CD4-positive, alpha-beta T cell treated with Interleukin-4 for 4 hours (primary cell): ENCODE results near the gene MTHFSD.

Experiments used
- DNase-seq: peaks from one replicate; pipeline ENCODE4 v3.0.0-alpha.2; 2020

The MTHFSD gene

DNA sequence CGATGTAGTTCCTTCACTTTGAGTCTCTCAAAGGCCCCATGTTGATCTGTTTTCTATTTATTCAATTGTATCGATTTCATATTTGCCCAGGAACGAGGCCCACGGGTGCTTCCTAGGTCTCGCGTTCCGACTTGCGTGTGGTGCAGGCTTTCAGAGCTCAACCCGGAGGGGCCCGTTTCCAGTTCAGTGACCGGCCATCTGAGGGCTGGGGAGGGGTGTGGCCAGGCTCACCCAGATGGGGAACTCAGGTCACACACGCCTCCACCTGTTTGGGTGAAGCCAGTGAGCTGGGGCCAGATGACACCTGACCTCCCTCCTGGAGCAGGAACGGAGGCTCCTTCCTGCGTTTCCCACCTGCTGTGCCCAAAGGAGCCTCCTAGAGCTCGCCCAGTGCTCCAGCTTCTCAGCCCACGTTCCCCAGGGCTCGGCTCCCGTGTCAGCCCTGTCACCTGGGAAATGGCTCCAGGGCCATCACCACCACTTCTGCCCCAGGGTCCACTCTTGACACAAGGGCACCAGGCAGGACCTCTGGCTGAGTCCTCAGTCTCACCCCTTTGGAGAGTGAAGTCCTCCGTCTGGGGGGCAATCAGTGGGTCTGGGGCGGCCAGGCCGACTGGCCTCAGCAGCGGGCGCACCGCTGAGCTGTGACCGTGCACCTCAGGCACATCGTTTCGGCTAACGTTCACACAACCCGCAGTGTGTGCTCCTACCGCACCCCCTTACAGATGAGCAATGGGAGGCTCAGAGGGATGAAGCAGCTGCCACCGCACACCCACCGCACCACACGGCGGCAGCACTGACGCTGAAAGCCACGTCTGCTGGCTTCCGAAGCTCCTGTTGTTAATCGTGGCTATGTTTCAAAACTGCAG is 26.7 kb downstream of the MTHFSD start:
- no peak for DNase-seq

DNA sequence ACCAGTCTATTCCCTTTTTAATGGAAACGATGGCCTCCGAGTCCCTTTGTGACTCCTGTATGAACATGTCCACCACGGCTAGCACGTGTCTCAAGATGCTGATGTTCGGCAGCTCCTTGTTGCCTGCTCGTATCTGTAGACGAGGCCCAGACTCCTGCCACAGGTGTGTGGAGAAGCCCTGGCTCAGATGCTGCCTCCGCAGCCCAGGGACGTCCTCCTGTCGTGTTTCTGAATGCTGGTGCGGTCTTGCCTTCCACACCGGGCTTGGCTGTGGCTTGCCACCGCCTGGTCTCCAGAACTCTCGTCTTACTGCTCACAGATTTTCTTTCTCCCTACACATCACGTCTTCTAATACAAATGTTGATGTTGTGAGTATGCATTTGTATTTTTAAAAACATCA is 27.7 kb downstream of the MTHFSD start:
- no peak for DNase-seq

DNA sequence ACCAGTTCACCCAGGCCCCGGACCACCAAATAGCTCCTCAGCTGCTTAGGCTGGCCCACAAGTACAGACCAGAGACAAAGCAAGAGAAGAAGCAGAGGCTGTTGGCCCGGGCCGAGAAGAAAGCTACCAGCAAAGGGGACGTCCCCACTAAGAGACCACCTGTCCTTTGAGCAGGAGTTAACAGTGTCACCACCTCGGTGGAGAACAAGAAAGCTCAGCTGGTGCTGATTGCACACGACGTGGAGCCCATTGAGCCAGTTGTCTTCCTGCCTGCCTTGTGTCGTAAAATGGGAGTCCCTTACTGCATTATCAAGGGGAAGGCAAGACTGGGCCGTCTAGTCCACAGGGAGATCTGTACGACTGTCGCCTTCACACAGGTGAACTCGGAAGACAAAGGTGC is 29.3 kb downstream of the MTHFSD start:
- DNase-seq = no peak

DNA sequence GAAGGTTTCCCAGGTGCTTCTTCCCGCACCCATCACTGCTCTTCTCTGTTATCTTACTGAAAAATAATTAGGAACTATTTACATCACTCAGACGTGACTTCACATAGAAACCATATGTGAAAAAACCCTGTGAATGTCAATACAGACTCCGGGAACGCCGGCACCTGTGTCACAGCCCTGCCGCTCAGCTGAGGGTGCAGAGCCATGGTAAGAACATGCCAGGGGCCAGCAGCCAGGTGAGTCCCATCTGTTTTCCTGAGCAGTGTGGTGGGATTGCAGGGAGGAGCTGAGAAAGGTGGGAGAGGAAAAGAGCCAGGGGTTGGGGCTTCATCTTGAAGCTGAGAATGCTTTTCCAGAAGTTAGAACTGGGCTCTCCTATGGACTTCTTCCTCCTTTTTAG is 31.0 kb downstream of the MTHFSD start:
- DNase-seq = no peak

DNA sequence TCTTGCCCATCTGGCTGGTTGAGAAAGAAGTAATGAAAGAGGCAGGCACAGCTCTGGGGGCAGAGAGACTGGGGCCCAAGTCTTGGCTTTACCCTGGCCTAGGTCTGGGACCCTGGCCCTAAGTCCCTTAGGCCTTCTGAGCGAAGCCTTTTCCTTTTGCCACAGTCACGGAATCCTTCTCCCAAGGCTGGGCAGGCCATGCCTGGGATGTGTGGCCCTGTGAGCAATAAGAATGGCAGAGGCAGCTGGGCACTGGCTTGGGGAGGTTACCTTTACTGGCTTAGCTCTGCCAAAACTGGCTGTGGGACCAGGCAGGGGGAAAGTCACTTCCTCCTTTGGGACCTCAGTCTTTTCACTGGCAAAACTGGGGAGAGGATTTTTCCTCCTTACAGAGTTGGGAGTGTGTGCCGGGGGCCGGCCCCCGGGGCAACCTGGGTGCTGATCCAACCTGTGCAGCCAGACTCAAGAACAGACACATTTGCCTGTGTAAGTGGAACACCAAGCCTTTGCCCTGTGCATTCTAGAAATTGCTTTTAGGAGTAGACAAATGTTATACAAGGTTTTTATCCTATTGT is 31.8 kb downstream of the MTHFSD start:
- no peak for DNase-seq

DNA sequence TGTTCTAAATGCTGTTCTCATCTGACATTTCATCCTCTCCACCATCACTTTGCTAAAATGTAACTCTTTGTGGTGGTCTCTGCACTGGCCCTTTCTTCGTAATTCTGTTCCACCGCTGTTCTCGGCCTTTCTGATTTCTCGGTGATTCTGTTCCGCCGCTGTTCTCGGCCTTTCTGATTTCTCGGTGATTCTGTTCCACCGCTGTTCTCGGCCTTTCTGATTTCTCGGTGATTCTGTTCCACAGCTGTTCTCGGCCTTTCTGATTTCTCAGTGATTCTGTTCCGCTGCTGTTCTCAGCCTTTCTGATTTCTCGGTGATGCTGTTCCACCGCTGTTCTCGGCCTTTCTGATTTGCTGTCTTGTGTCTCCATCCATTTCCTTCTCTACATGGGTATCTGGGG is 32.4 kb downstream of the MTHFSD start:
- no peak for DNase-seq

DNA sequence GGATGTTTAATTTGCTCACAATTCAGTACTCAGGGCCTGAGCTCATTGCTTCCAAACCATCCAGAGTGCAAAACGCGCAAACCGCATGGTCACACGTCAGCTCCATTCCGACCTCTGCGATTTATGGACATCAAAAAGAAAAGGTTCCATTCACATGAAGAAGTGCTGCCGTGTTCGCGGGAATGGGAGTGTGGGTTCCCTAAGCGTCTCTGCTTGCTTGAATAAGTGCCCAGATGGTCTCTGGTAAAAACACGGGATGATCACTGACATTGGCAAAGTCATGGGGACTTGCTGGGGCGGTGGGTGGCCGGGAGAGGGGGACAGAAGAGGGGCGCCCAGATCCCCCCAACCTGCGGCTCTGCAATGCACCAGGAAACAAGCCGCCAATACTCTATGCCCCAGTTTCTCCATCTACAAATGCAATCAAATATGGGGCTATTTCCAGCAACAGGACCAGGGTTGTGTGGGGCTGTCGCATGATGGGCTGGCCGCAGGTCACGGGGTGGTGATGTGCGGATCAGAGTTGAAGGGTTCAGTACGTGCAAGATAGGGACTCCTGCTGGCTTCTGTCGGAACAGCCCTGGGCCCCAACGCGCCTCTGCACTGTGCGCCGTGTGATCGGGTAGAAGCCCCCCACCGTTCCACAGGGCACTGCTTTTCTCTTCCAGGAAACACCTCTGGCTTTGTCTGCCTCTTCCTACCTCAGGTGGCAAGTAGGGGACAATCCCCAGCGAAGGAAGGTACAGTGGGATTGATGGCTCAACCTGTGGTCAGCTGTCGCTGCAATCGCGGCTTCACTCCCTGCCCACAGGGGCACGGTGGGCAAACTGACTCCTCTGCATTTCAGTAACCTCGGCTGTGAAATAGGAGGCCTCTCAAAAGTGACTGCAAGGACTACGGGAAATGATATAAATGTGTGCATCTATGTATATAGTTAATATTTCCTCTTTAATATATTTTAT is 33.5 kb downstream of the MTHFSD start:
- no peak for DNase-seq

DNA sequence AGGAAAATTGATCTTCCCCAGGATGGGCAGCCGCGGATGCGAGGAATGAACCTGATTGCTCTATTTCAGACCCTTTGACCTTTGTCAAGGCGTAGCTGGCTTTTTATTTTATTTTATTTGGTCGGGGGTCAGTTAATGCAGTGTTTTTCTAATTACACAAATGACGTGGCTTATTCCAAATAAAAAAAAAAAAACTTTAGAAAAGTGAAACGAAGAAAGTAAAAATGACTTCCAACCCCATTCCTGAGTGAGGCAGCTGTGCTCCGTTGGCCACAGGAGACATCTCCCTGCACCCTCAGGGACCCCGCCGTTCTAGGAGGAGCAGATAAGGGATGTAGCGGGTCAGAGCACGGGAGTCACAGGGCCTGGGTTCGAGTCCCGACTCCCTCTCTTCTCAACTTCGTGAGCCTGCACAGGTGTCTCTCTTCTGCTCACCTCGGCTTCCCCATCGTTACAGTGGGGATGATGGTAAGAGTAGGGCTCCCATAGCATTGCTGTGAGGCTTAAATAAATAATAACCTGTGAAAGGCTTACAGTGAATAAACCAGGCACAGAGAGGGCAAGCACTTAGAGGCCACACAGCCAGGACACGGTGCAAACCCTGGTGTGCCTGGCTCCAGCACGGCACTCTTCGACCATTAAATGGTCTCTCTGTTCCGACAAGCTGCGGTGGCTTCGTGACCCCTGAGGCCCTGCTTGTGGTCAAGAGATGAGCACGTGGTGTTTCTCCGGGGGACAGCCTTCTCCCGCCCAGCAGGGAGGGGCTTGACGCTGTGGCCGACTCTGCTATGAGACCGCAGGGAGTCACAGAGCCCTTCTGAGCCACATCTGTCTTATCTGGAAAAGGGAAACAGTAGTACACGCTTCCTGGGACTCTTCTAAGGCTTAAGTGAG is 34.5 kb downstream of the MTHFSD start:
- no peak for DNase-seq

DNA sequence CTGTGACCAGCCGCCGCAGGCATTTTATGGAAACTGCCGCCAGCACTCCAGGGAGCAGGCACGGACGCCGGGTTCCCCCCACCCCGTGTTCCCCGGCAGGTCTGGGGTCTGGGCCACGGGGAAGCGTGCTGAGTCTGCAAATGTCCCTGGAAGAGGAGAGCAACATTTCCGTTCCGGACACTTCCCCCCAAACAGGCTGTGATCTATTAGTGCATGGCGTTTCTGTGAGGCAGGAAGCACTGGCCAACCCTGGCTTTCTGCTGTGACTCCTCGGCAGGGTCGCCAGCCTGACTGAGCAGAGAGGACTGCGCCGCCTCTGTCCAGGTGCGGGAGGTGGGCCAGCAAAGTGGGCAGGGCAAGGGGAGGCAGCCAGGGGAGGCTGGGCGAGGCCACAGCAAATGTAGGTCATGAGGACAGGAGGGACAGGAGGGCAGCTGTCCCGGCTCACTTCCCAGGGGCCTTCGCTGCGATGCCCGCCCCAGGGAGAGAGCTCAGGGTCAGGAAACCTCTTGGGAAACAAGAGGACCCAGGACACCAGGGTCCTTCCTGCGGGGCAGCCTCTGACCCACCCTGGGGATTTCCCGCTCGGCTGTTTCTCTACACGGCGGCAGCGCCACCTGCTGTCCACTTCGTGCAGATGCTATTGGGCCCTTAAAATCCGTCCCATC is 35.3 kb downstream of the MTHFSD start:
- DNase-seq = peak; percentile 55

DNA sequence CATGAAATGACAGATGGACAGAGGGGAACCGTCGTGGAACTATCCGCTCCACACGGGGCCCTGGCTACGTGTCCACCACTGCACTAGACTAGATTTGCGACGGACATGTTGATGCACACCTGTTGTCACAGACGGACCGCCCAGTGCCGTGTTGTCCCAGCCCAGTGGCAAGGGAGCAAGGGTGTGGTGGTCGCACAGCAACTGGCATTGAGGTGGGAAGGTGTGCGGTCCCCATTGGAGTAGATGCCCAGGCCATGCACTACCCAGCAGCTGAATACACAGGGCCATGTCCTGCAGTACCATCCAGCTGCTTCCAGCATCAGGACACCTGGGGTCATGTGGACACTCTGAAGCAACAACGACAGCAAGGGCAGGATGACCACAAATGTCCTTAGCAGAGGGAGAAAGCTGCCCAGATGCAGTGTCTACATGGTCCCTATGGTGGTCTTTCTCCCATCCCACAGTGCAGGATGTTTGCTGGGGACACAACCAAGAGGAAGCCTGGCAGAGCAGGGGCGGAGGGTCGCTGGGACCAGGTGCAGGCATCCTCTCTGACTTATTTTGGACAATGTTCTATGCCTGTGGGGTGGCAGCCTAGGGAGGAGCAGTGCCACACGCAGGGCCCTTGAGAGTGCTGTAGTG is 35.9 kb downstream of the MTHFSD start:
- DNase-seq = no peak

DNA sequence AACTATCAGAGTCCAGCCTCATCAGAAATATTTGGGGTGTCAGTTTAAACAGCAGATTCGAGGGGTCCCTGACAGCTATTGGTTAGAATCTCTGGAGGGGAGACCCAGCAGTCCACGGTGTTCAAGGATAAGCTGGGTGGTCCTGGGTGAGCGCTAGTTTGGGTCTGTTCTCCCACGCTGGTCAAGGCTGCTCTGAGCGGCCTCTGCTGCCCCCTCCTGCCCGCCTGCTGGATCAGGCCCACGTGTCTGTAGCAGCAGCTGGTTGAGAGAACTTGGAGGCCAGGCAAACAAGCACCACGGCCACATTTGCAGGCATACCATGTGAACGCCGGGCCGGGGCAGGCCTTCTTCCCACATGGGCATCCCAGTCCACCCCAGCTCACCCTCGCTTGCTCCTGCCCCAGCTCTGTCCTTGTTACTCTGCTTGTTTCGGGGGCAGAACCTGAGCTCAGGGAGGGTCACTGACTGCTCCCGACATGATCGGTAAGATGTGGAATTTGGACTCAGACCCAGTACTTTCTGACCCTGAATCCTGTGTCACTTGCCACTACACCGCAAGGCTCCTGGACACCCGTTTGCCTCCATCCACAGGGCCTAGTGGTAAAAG is 37.3 kb downstream of the MTHFSD start:
- DNase-seq = no peak

DNA sequence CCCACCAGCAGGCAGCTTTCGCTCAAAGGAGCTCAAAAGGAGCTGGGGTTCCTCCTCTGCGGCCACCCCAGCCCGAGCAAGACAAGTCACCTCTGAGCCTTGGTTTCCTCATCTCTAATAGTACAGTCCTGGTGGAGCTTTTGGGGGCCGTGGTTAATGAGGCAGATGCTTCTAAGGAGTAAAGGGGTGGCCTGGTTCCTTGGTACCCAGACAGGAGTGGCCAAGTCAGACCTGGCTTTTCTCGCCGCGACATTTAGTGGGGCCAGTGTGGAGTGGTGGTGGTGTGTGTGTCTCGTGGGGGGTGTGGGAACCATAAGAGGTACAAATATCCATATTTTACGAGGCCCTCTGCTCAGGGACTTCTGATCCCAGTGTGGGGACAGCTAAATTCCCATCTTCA is 38.0 kb downstream of the MTHFSD start:
- DNase-seq = no peak

DNA sequence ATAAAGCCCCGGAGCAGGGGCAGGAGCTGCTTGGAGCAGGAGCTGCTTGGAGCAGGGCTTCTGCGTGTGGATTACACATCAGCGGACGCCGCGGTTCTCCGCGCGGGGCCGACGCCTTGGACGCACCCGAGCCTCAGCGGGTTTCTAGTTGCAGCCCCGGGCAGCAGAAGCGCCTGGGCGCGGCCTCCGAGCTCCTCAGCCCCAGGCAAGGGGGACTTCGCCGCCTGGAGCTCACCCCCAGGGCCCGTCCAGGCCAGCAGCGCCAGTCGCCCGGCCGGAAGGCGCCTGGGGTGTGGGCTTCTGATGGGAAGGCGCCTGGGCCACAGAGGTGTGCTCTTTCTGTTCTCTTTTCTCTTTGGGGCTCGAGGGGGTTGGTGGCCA is 38.4 kb downstream of the MTHFSD start:
- no peak for DNase-seq

DNA sequence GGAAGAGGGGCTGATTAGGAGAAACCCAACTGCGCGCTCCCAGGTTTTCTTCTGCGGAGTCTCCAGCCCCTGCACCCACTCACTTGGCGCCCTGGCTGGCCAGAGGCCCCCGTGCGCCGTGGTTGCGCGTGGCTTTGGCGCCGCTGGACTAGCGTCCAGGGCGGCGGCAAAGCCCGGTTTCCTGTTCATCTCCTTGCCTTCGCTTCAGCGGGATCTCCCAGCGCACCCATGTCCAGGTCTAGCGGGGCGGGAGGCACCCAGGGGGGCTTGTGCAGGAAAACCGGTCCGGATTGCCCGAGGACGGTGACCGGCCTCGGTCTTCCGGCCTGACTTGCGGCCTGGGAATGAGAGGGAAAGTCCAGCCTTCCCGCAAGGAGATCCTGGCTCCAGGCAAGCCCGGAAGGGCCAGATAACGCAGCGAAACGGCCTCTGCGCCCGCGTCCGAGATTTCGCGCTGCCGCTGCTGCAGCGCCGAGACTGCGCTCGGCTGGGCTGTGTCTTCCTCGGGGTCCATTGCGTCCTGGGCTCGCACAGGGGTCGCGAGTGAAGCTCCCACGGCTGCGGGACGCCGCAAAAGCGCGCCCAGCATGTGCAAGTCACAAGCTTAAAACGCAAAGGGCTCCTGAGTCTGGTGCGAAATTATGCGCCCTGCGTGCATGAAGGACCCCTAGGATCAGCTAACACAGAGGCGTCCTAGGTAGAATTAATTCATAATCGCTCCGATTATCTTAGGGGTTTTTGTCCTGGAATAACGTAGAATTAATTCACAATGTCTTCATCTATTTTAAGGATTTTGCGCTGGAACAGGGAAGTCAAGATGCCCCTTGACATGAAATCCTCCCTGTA is 39.0 kb downstream of the MTHFSD start:
- DNase-seq = no peak

DNA sequence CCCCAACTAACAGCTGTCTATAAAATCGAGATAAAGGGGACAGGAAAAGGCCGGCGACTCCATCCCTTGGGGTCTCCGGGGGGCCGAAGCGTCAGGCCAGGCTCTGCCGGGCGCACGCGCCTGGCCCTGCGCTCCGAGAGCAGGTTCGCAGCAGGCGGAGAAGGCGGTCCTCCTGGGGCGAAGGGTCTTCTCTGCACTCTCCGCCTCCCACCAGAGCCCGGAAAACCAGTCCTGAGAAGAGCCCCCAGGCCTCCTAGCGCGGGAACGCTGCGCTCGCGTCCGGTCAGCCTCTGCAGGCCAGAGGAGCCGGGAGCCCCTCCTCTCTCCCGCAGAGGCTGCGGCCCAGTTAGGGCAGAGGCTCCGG is 39.6 kb downstream of the MTHFSD start:
- DNase-seq = no peak

DNA sequence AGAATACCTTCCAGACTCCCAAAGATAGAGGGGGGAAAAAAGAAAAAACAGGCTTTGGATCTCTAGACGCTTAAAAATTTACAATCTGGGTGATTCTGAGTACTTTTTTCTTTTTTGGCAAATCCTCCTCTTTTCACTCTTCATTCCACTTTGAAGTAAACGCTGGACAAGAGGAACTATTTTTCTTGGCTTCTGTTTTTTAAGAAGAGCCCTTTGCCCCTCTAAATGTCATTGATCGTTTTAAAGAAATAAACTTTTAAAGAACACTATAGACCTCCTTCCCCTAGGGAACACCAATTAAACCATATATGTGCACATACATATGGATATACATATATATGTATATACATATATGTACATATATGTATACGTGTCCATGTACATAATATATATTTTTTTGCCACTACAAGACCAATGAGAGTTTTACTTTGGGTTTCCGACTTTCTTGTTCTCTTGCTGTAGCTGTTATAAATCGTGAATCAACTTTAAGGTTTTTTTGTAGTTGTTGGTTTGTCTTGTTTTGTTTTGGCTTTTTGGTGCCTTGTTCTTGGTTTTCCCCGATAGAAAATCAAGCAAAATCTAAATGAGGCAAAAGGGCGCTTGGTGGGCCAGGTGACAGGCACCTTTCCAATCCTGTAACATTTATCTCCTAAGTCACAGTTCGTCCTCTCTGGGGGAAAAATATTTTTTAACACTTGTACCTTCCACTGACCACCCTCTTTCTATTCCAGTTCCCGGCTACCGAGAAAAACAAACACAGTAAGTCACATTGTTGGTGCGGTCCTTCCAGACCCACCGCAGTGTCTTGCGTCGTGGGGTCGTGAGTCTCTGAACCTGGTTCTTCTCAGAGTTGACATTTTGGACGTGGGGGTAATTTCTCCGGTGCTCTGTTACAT is 40.3 kb downstream of the MTHFSD start:
- DNase-seq = no peak

DNA sequence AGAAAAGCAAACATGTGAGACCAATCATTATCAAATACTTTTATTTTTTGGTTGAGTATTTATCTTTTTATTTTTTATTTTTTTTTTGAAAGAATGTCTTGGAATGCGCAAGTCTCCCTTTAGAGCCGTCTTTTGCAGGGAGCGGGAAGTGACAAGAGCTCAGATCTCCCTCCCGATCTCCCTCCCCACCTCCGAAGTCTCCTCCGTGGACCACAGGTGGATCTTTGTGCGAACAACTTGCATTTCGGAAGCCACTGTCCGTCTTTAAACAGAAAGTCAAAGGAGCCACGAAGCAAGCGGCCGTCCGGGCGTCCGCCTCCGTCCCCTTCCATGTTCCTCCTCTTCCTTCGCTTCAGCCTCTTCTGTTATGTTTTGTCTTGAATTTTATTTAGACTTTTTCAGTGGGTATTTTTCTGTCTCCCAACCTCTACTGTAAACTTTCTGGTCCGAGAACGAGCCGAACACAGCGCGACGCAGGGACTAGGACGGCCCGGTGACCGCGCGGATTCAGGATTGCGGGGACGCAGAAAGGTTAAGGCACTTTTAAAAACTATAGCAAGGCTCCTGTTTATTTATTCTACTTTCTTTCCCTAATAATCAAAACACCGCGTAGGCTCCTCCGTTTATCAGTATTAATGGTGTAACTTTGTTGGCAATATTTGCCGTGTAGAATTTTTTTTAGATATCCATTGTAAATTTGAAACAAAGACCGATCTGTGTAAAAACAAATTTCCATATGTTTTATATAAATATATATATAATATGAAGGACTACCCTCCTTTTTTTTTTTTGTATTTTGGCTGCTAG is 41.4 kb downstream of the MTHFSD start:
- no peak for DNase-seq

DNA sequence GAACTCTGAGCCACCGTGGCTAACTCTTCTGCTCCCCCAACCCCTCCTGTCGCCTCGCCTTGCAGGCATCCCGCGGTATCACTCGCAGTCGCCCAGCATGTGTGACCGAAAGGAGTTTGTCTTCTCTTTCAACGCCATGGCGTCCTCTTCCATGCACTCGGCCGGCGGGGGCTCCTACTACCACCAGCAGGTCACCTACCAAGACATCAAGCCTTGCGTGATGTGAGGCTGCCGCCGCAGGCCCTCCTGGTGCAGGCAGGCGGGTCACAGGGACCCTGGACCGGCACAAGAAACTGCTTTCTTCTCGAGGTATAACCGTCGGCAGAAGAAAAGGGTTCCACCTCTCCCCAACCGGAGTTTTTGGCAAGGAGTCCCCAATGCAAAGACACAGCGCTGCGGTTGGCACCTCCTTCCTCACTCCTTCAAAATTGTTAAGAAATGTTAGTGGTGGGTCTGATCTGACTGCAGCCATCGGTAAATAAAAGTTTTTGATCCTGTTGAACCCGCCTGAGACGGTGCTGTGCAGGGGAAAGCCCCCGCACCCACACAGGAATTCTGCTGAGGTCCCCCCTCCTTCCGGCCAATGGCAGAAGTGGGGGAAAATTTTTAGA is 42.1 kb downstream of the MTHFSD start:
- no peak for DNase-seq
